GM12801 (cell line): ENCODE measurements around the gene MYBPH.

Source experiments
- TF ChIP-seq, protein P1 (sequence below): IDR thresholded peaks from one replicate; pipeline ENCODE4 v1.5.1; 2011; ENCODE audit warnings: control low read depth; ENCODE audit not compliant: insufficient read length; ENCODE audit errors: extremely low read depth

MYBPH gene

GRCh38 chr1:203173011-203173555 is 2.5 kb downstream of the MYBPH start:
- TF ChIP-seq, protein P1, sequence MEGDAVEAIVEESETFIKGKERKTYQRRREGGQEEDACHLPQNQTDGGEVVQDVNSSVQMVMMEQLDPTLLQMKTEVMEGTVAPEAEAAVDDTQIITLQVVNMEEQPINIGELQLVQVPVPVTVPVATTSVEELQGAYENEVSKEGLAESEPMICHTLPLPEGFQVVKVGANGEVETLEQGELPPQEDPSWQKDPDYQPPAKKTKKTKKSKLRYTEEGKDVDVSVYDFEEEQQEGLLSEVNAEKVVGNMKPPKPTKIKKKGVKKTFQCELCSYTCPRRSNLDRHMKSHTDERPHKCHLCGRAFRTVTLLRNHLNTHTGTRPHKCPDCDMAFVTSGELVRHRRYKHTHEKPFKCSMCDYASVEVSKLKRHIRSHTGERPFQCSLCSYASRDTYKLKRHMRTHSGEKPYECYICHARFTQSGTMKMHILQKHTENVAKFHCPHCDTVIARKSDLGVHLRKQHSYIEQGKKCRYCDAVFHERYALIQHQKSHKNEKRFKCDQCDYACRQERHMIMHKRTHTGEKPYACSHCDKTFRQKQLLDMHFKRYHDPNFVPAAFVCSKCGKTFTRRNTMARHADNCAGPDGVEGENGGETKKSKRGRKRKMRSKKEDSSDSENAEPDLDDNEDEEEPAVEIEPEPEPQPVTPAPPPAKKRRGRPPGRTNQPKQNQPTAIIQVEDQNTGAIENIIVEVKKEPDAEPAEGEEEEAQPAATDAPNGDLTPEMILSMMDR = no peak

- TF ChIP-seq, protein P1 = no peak
Observed at GRCh38 chr1:203172184-203173010, 3.2 kb downstream of the MYBPH start.

- TF ChIP-seq, protein P1 = no peak
Observed at GRCh38 chr1:203171341-203172183, 4.1 kb downstream of the MYBPH start.

GRCh38 chr1:203170625-203171330 is 4.8 kb downstream of the MYBPH start:
- TF ChIP-seq, protein P1 = no peak

DNA sequence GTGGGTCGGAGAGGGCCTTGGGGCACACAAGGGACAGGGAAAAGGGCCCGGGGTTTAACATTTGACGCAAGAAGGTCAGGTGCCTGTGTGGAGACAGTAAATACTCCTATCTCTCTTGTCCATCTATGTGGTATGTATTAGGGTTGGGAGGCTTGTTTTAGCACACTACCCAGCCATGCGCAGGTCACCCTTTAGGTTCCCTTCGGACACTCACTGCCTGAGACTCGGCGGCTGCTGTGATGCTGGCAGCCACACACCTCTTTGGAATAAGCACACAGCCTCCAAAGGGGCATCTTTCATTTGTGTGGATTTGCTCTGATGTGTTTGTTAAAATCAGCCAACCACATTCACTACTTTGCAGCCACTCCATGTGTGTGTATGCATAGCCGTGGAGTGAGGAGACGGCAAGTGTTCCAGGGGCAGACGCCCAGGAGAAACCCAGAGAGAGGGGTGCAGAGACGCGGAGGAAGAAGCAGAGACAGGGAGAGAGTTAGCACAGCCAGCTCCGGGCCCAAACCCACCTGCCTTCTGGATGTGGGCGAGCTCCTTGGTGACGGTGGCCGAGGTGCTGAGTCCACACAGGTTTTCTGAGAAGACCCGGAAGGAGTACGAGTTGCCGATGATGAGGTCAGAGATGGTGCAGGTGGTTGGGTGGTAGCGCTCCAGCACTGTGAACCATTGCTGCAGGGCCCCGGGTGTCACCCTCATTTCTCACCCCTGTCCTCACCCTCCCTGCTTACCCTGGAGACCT is 5.7 kb downstream of the MYBPH start:
- TF ChIP-seq, protein P1 = no peak

GRCh38 chr1:203168991-203169390 is 6.6 kb downstream of the MYBPH start:
- TF ChIP-seq, protein P1 = no peak
